Keratinocyte (primary cell): ENCODE data around the gene CCL2. TPM values are rescaled to one million over a fixed set of nuclear protein-coding genes. Genes with fewer than 3 reads are reported as not detected.
A peak's percentile ranks its signal among the peaks of the same experiment; 100 is the strongest.

Experiments used
- DNase-seq: peaks from one replicate; pipeline ENCODE4 v3.0.0-alpha.2; 2011; ENCODE audit warnings: low read depth, missing footprints, low spot score
- FAIRE-seq: peaks from 2 replicates; lab custom pipeline; 2011; peaks lifted over from hg19 to GRCh38; lab: Jason Lieb, UNC
- H2AFZ ChIP-seq: 2 replicates; pipeline ENCODE4 v1.6.0; 2012; ENCODE audit warnings: low read length, control low read depth, inconsistent platforms; ENCODE audit not compliant: control insufficient read depth
- H3K27ac ChIP-seq: 2 replicates; pipeline ENCODE4 v1.5.1; 2011; ENCODE audit warnings: low read length; ENCODE audit not compliant: control insufficient read depth, insufficient read depth
- H3K27me3 ChIP-seq: 3 replicates; pipeline ENCODE4 v1.6.0; 2011; ENCODE audit warnings: low read length; ENCODE audit not compliant: control insufficient read depth, insufficient read depth; ENCODE audit errors: extremely low read depth
- H3K36me3 ChIP-seq, 2 experiments: 2 replicates in 1 of 2; 3 replicates in 1 of 2; pipeline ENCODE4 v1.5.1; 2011; ENCODE audit warnings: low read length in 2 of 2, mild to moderate bottlenecking in 1 of 2; ENCODE audit not compliant: control insufficient read depth in 2 of 2, insufficient read depth in 2 of 2; ENCODE audit errors: extremely low read depth in 1 of 2
- H3K4me1 ChIP-seq: 3 replicates; pipeline ENCODE4 v1.5.1; 2011; ENCODE audit warnings: low read length; ENCODE audit not compliant: control insufficient read depth, insufficient read depth; ENCODE audit errors: extremely low read depth
- H3K4me2 ChIP-seq: 3 replicates; pipeline ENCODE4 v1.6.0; 2011; ENCODE audit warnings: low read depth, low read length; ENCODE audit not compliant: control insufficient read depth, insufficient read depth; ENCODE audit errors: extremely low read depth
- H3K4me3 ChIP-seq, 3 experiments: fragments of 200-600 bp in 1 of 3; sonication (generic) in 1 of 3; 2 replicates in 2 of 3; 3 replicates in 1 of 3; pipeline ENCODE4 v1.5.1; 2011 to 2016; ENCODE audit warnings: low read length in 3 of 3, mild to moderate bottlenecking in 3 of 3, control low read depth in 2 of 3, inconsistent platforms in 1 of 3, low read depth in 1 of 3, mixed read lengths in 1 of 3, mixed run types in 1 of 3, moderate library complexity in 1 of 3; ENCODE audit not compliant: control insufficient read depth in 2 of 3, insufficient read depth in 2 of 3; ENCODE audit errors: extremely low read depth in 1 of 3
- H3K79me2 ChIP-seq: 2 replicates; pipeline ENCODE4 v1.6.0; 2012; ENCODE audit warnings: low read length; ENCODE audit not compliant: control insufficient read depth, insufficient read depth
- H3K9ac ChIP-seq: 3 replicates; pipeline ENCODE4 v1.6.0; 2011; ENCODE audit warnings: low read length; ENCODE audit not compliant: control insufficient read depth, insufficient read depth; ENCODE audit errors: extremely low read depth
- H3K9me1 ChIP-seq: 3 replicates; pipeline ENCODE4 v1.6.0; 2011; ENCODE audit warnings: low read length; ENCODE audit not compliant: control insufficient read depth, insufficient read depth; ENCODE audit errors: extremely low read depth
- H3K9me3 ChIP-seq: 2 replicates; pipeline ENCODE4 v1.5.1; 2012; ENCODE audit warnings: low read depth, low read length; ENCODE audit not compliant: control insufficient read depth
- H4K20me1 ChIP-seq: 3 replicates; pipeline ENCODE4 v1.6.0; 2011; ENCODE audit warnings: low read length; ENCODE audit not compliant: control insufficient read depth, insufficient read depth; ENCODE audit errors: extremely low read depth
- CTCF ChIP-seq, 3 experiments: IDR thresholded peaks in 1 of 3; conservative IDR thresholded peaks in 1 of 3; optimal IDR thresholded peaks in 1 of 3; 2 replicates in 2 of 3; 3 replicates in 1 of 3; pipeline versions ENCODE3 to v1.5.1; 2011; ENCODE audit warnings: low read length in 3 of 3, mild to moderate bottlenecking in 3 of 3, moderate library complexity in 2 of 3, control low read depth in 1 of 3, inconsistent platforms in 1 of 3; ENCODE audit not compliant: insufficient read depth in 2 of 3; ENCODE audit errors: extremely low read depth in 1 of 3
- EZH2 ChIP-seq: IDR thresholded peaks from one replicate; pipeline ENCODE4 v1.6.1; 2012; ENCODE audit warnings: inconsistent platforms, mild to moderate bottlenecking, low read length, moderate library complexity
- dilution Hi-C: fragments of 300-500 bp; cut with MboI; formaldehyde crosslinking; loops from one replicate; pipeline ENCODE4 v1.7.0; 2020; ENCODE audit warnings: low sequenced_read_pairs; ENCODE audit not compliant: extremely low pct_ligation_motif_present
- polyA plus RNA-seq, 5 experiments: library from polyadenylated mRNA; depleted of rRNA in 3 of 5; stranded (reverse) in 3 of 5; stranded (forward) in 1 of 5; unstranded in 1 of 5; fragments of >200 nt; gene quantifications; 1 replicate in 1 of 5; 2 replicates in 3 of 5; 3 replicates in 1 of 5; pipeline versions ENCODE4 v1.2.1 to v1.2.3, GENCODE V29; 2011 to 2012; ENCODE audit warnings: missing spikeins in 2 of 5, low read depth in 1 of 5, low replicate concordance in 1 of 5

The CCL2 gene
- polyA plus RNA-seq, 1 donor (not counting 4 experiments of a cell fraction or from before 2014, with no cell fraction given), result 0.24 TPM

- dilution Hi-C loops, result no loop called here
- H3K36me3 ChIP-seq, result no peaks in the 10 kb centered on the region
- H3K4me3 ChIP-seq, result no peak overlapping the region
- H4K20me1 ChIP-seq, result no peaks in the 10 kb centered on the region
- H3K9me3 ChIP-seq, result no peaks in the 10 kb centered on the region
- peaks cover under 1% of the 10 kb centered on the region for H3K4me1 ChIP-seq
- H2AFZ ChIP-seq, result no peak overlapping the region
- no peak overlapping the region for H3K4me2 ChIP-seq
- no peak for TF ChIP-seq EZH2
- peak; percentile 44 to 66 (median 54) for TF ChIP-seq CTCF (optimal IDR thresholded peaks at IDR 0.05 in 1 of 3, IDR thresholded peaks at IDR 0.05 in 1 of 3, conservative IDR thresholded peaks at IDR 0.05 in 1 of 3; ENCODE audit: extremely low read depth in 1 of 3, insufficient read depth in 2 of 3, low read length in 3 of 3)
- H3K27ac ChIP-seq, result no peak overlapping the region
- H3K9me1 ChIP-seq, result no peaks in the 10 kb centered on the region
- DNase-seq (no peak), FAIRE-seq (peak; percentile 46)
- H3K27me3 ChIP-seq, result no peaks in the 10 kb centered on the region
- no peaks in the 10 kb centered on the region for H3K79me2 ChIP-seq
- no peak overlapping the region for H3K9ac ChIP-seq
These were observed 51.4 kb downstream of the CCL2 start for GRCh38 chr17:34306466-34306865.

Other genes starting within 250 kb of the CCL2 start
- not detected in 3 replicates for gene CCL7, start 14.9 kb downstream of the CCL2 start, polyA plus RNA-seq
- gene CCL11, start 30.5 kb downstream of the CCL2 start, polyA plus RNA-seq, result not detected in 3 replicates
- gene CCL8, start 64.2 kb downstream of the CCL2 start, polyA plus RNA-seq, result not detected in 3 replicates
- gene CCL13, start 101.2 kb downstream of the CCL2 start, polyA plus RNA-seq, result not detected in 3 replicates
- gene CCL1, start 107.9 kb downstream of the CCL2 start, polyA plus RNA-seq, result not detected in 3 replicates